Measurements from ENCODE around the gene METTL14.
"Not testable (repeated sequence)": the region's sequence is repeated elsewhere in the genome, so short reads cannot be mapped to it uniquely, and the experiment has no call there.

The METTL14 gene

GRCh38 chr4:118684873-118685811 is at the start of gene METTL14:
TSS of gene METTL14 (plus strand) at chr4:118685392. CDS start at chr4:118685535, 143 bp downstream.
- Histone ChIP-seq H3K27me3 (ENCODE audit: insufficient read depth, low read depth) (no peaks in the 10 kb centered on the region), H3K79me2 (ENCODE audit: insufficient read depth, low read depth) (peaks cover 25% of the 10 kb centered on the region), H3K9ac (peak within 1 kb of the TSS; percentile 57), H3K27ac (peak within 1 kb of the TSS; percentile 39), H3K36me3 (ENCODE audit: insufficient read depth) (0 out of 2 replicates have a peak, but pooled peaks cover 3% of the 10 kb centered on the region), H4K20me1 (ENCODE audit: insufficient read depth) (no peaks in the 10 kb centered on the region), H3K4me3 (IDR thresholded peaks at IDR 0.05; ENCODE audit: insufficient read depth, low read depth, low read length) (peak within 1 kb of the TSS; percentile 50), H3K4me2 (peak within 1 kb of the TSS; percentile 84), H3K4me1 (ENCODE audit: low read depth, poor library complexity, severe bottlenecking) (peaks cover 20% of the 10 kb centered on the region), H2AFZ (ENCODE audit: low read depth) (peak within 1 kb of the TSS; percentile 81)
- TF ChIP-seq, protein P1, sequence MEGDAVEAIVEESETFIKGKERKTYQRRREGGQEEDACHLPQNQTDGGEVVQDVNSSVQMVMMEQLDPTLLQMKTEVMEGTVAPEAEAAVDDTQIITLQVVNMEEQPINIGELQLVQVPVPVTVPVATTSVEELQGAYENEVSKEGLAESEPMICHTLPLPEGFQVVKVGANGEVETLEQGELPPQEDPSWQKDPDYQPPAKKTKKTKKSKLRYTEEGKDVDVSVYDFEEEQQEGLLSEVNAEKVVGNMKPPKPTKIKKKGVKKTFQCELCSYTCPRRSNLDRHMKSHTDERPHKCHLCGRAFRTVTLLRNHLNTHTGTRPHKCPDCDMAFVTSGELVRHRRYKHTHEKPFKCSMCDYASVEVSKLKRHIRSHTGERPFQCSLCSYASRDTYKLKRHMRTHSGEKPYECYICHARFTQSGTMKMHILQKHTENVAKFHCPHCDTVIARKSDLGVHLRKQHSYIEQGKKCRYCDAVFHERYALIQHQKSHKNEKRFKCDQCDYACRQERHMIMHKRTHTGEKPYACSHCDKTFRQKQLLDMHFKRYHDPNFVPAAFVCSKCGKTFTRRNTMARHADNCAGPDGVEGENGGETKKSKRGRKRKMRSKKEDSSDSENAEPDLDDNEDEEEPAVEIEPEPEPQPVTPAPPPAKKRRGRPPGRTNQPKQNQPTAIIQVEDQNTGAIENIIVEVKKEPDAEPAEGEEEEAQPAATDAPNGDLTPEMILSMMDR (conservative IDR thresholded peaks at IDR 0.05; ENCODE audit: low read depth, low read length), result no peak

DNA sequence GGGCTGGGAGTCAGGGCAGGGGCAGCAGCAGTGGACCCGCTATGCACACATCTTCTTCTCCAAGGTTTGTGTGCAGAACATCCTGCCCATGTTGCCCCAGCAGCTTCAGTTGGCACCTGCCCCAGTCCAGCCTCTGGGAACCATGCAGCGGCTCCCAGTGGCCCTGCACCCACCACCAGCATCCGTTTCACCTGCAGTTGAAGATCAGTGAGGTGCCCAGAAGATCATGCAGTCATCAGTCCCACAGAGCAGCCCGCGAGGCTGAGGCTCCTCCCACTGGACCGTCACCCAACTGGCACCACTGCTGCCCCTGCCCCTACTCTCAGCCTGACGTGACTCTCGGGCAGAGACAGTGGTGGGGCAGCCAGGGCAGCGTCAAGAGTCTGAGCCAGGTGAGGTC is 49.1 kb upstream of the METTL14 start:
- H3K36me3 ChIP-seq (ENCODE audit: insufficient read depth); H3K9ac ChIP-seq; H3K4me1 ChIP-seq (ENCODE audit: low read depth, poor library complexity, severe bottlenecking); H3K79me2 ChIP-seq (ENCODE audit: insufficient read depth, low read depth); H3K4me3 ChIP-seq (IDR thresholded peaks at IDR 0.05; ENCODE audit: insufficient read depth, low read depth, low read length); H3K27me3 ChIP-seq (ENCODE audit: insufficient read depth, low read depth); H4K20me1 ChIP-seq (ENCODE audit: insufficient read depth); H3K27ac ChIP-seq; H3K4me2 ChIP-seq; H2AFZ ChIP-seq (ENCODE audit: low read depth): not testable (repeated sequence)

- H2AFZ ChIP-seq (ENCODE audit: low read depth); H3K9ac ChIP-seq; H3K4me3 ChIP-seq (IDR thresholded peaks at IDR 0.05; ENCODE audit: insufficient read depth, low read depth, low read length); H3K4me2 ChIP-seq; H3K4me1 ChIP-seq (ENCODE audit: low read depth, poor library complexity, severe bottlenecking); H3K27ac ChIP-seq; H3K36me3 ChIP-seq (ENCODE audit: insufficient read depth); H4K20me1 ChIP-seq (ENCODE audit: insufficient read depth); H3K79me2 ChIP-seq (ENCODE audit: insufficient read depth, low read depth); H3K27me3 ChIP-seq (ENCODE audit: insufficient read depth, low read depth): not testable (repeated sequence)
- TF ChIP-seq, protein P1 (conservative IDR thresholded peaks at IDR 0.05; ENCODE audit: low read depth, low read length), result 0 out of 2 replicates have a peak, but pooled peaks have one; percentile 13
These were observed 20.5 kb upstream of the METTL14 start for GRCh38 chr4:118664665-118665064.

DNA sequence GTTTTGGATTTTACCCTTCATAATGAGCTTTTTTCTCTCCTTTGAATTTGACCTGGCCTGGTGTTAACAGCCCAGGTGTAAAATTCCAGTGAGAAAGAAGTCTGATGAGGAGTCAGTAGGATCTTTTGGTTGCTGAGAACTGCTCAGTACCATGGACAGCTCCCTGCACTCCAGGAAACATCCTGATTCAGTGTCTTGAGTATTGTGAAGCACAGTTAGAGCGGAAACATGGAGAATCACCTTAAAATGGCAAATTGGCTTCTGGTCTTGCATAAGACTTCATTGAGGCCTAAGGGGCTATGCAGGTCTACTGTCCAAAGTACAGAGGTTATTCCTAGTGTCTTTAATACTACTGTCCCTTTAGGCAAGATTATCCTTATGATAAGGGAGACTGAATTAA is 16.0 kb upstream of the METTL14 start:
- not testable (repeated sequence) for H3K27ac ChIP-seq; H3K79me2 ChIP-seq (ENCODE audit: insufficient read depth, low read depth); H3K4me2 ChIP-seq; H3K27me3 ChIP-seq (ENCODE audit: insufficient read depth, low read depth); H3K36me3 ChIP-seq (ENCODE audit: insufficient read depth); H3K4me3 ChIP-seq (IDR thresholded peaks at IDR 0.05; ENCODE audit: insufficient read depth, low read depth, low read length); H3K9ac ChIP-seq; H3K4me1 ChIP-seq (ENCODE audit: low read depth, poor library complexity, severe bottlenecking); H2AFZ ChIP-seq (ENCODE audit: low read depth); H4K20me1 ChIP-seq (ENCODE audit: insufficient read depth)

DNA sequence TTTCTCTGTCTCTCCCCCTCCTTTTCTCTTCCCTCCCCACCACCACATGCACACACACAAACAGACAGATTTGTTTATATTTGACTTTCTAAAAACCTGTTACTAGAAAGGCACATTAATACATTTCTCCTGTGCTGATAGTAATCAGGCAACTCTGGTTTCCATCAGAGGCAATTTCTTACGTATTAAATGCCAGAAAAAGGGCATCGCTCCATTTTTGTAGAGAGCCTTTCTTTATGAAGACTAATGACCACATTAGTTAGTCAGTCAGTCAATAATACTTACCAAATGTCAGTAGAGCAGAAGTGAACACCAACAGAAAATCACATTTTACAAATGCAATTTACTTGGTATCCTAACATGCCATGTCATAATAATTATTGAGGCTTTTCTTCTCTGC is 14.2 kb upstream of the METTL14 start:
- not testable (repeated sequence) for H3K4me3 ChIP-seq (IDR thresholded peaks at IDR 0.05; ENCODE audit: insufficient read depth, low read depth, low read length); H3K27me3 ChIP-seq (ENCODE audit: insufficient read depth, low read depth); H3K36me3 ChIP-seq (ENCODE audit: insufficient read depth); H3K79me2 ChIP-seq (ENCODE audit: insufficient read depth, low read depth); H2AFZ ChIP-seq (ENCODE audit: low read depth); H3K4me2 ChIP-seq; H3K9ac ChIP-seq; H3K4me1 ChIP-seq (ENCODE audit: low read depth, poor library complexity, severe bottlenecking); H4K20me1 ChIP-seq (ENCODE audit: insufficient read depth); H3K27ac ChIP-seq

GRCh38 chr4:118676128-118676527 is 9.1 kb upstream of the METTL14 start:
- Histone ChIP-seq H3K27ac (no peak overlapping the region), H3K79me2 (ENCODE audit: insufficient read depth, low read depth) (no peaks in the 10 kb centered on the region), H3K4me2 (no peak overlapping the region), H3K27me3 (ENCODE audit: insufficient read depth, low read depth) (no peaks in the 10 kb centered on the region), H3K36me3 (ENCODE audit: insufficient read depth) (no peaks in the 10 kb centered on the region), H3K4me1 (ENCODE audit: low read depth, poor library complexity, severe bottlenecking) (no peaks in the 10 kb centered on the region), H2AFZ (ENCODE audit: low read depth) (no peak overlapping the region), H3K9ac (no peak overlapping the region), H3K4me3 (IDR thresholded peaks at IDR 0.05; ENCODE audit: insufficient read depth, low read depth, low read length) (no peak overlapping the region), H4K20me1 (ENCODE audit: insufficient read depth) (no peaks in the 10 kb centered on the region; the same call in 1 of the 2 replicates)
- TF ChIP-seq, protein P1 (conservative IDR thresholded peaks at IDR 0.05; ENCODE audit: low read depth, low read length), result no peak
